Urothelium cell line (cell line): ENCODE measurements around the gene KRT31.
"Not testable (repeated sequence)": the region's sequence is repeated elsewhere in the genome, so short reads cannot be mapped to it uniquely, and the experiment has no call there.

Source experiments
- DNase-seq: peaks from one replicate; pipeline ENCODE4 v3.0.0; 2011; ENCODE audit warnings: low spot score, mixed read lengths
- FAIRE-seq: peaks from 2 replicates; lab custom pipeline; 2011; peaks lifted over from hg19 to GRCh38; lab: Jason Lieb, UNC

The KRT31 gene

DNA sequence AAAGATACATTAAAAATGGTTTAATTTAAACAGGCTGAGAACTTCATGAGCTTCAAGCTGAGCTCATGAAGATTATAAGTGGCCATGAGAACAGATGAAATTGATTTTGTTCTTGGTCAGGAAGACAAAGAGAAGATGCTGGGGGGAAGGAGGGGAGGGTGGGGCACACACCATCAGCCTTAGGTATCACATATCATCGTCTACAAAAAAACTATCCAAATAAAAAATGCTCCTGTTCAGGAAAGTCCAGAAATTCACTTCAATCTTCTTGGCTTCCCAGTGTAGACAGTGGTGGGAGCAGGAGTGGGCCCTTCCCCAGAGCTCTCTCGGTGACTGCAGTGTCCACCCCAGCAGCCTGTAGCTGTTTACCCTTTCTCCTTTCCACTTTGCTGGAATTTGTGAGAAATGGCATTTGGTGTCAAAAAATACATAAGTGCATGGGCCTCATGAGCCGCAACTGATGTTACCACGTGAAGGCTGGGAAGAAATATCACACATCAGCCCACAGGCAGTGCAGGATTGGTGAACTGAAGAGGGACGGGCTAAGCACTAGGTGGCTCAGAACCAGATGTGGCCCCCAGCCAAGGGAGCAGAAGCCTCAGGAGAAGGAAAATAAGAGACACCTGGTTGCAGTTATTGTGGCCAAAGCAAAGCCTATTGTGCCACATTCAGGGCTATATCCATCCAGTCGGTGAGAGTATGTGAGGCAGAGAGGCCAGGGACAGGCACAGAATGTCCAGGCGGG lies 20.9 kb upstream of the KRT31 start:
- DNase-seq (no peak), FAIRE-seq (no peak)

DNA sequence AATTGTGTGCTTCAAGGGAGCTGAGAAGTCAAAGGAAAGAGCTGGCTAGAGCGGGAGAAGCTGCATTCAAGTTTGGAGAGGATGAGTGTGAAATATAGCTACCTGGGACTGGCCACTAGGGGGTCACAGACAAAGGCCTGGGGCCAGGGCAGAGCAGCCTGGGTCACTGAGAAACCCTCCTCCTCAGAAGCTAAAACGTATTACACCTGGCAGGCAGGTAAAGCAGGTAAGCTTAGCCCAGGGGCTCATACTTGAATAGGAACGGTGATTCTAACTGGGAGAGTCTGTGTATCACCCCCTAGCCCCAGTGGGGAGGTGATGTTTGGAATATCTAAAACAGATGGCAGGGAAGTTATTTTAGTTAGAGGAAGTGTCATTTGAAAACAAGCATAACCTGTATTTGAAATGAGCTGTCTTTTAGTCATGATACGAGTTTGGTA lies 20.2 kb upstream of the KRT31 start:
- DNase-seq (peak; percentile 31), FAIRE-seq (no peak)

DNA sequence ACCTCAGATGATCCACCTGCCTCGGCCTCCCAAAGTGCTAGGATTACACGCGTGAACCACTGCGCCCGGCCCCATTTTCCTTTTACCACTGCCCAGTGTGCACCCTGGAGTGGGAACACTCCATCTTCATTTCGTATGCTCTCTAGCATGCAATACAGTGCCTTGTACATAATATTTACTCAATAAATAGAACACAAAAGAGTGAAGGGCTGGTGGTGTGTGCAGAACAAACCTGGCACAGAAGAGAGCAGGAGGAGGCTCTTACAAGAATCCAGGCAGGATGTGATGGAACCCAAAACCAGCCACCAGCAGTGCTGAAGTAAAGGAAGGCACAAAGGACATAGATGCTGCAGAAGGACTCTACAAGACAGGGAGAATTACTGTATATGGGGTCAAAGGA lies 19.7 kb upstream of the KRT31 start:
- FAIRE-seq (no peak), DNase-seq (no peak)

DNA sequence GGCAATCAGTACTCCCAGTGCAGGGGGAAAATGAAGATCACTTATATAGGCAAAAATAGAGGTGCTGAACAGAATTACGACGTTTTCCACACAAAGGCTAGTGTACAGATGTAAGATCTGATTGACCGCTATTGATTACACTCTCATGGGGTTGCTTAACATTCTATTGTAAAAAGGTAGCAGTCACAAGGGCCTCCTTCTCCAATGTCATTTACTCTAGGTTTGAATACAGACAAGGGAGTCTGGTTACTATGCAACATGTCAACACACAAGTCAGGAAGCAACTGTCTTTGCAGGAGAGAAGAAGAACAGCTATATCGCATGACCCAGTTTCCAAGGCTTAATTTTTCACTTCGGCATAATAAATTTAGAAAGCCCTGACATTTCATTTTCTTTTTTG lies 19.1 kb upstream of the KRT31 start:
- FAIRE-seq (no peak), DNase-seq (no peak)

DNA sequence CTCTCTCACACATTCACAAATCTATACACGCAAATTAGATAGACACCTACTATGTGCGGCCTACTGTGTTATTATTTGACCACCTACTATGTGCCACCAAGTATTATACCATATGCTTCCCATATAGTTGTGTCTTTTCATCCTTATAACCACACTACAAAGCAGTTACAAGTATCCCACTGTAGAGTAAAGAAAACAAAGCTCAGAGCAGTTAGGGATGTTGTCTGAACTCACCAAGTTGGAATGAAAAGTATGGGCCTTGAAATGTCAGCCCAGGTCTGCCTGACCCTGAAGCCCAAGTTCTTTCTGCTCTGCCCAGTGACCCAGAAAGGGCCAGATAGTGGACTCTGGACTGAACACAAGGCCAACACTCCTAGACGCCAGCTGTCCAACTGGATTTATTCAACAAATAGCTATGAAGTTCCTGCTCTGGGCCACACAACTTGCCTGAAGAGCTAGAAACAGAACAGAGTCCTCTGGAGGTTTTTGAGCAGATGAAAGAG lies 18.5 kb upstream of the KRT31 start:
- FAIRE-seq = no peak
- DNase-seq = no peak

DNA sequence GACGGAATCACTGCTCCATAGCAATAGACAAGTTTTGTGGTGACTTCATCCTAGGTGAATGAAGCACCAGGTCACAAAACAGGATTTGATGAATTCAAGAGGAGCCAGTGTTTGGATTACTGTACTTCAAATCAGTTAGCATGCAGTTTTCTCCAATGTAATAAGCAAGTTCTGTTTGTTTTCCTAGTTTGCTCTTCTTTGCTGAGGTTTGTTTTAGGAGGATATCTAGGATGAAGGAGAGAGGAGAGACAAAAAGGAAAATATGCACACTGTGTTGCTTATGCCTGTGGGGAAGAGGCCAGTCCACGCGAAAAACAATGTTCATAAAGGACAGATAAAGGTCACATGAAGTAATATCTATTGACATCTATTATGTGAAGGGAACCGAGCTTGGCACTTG lies 18.0 kb upstream of the KRT31 start:
- DNase-seq (no peak), FAIRE-seq (peak; percentile 40)

DNA sequence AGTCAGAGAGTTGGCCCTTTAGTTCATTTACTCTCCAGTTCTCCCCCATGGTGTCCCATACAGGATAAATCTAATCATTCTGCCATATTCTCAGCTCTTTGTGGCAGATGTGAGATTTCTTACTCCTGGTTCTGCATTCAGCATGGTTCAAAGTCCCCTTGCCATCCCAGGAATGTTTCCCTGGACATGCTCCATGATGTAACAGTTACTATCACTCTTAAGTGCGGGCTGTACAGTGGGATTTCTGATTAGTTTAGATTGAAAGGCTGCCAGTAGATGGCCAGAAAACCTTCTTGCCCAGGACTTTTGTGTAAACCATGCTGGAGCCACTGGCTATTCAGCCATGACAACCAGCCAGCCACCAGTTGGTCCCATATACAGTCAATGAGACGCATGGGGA lies 16.6 kb upstream of the KRT31 start:
- DNase-seq = no peak
- no peak for FAIRE-seq

DNA sequence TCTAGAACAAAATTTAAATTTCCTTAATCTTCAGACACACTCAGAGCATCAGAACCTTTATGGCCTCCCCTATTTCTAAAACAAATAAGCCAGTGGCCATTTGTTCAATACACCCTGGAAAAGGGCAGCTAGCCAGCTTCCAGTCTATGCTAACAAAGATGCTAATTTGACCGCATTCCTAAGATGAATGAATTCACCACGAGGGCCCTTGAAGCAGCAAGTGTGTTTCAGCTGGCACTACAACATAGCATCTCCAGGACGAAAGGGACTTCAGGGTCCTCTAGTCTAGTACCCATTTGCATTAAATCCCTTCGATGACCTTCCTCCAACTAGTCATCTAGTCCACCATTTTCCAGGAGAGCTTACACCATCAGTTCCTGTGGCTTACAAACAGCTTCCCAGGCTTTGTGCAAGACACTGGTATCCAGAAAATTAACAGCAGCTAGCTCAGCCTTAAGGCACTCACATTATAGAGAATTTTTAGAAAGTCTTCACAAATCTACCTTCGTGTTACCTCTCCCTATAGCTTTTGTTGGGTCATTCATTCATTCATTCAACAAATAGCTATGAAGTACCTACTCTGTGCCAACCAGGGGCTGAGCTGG lies 16.0 kb upstream of the KRT31 start:
- no peak for FAIRE-seq

DNA sequence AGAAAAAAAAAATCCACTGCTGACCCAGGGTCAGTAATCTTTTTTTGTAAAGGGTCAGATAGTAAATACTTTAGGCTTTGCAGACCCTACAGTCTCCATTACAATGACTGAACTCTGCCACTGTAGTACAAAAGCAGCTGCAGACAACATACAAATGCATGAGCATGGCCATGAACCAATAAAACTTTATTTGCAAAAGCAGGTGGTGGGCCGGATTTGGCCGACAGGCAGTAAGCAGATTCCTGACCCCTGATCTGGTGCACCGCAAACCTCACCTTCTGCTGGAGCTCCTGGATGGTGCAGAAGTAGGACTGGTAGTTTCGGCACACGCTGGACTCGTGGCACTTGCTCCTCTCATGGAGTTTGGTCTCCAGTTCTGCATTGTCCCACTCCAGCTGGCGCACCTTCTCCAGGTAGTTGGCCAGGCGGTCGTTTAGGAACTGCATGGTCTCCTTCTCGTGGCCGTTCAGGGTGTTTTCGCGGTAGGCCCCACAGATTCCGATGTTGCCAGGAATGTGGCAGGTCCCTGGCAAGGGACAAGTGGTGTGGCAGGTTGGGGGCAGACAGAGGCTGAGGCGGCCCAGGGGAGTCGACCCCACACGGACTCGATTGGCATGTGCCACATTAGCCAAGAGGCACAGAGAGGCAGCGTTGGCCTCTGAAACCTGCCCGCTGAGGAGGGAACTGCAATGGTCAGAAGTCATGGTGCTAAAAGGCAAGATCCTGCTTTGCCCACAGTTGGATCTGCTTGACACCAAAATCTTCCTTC lies 13.8 kb upstream of the KRT31 start:
- FAIRE-seq (peak; percentile 50), DNase-seq (no peak)

More for the DNA sequence above, 16.0 kb upstream of the KRT31 start:
- no peak for DNase-seq

DNA sequence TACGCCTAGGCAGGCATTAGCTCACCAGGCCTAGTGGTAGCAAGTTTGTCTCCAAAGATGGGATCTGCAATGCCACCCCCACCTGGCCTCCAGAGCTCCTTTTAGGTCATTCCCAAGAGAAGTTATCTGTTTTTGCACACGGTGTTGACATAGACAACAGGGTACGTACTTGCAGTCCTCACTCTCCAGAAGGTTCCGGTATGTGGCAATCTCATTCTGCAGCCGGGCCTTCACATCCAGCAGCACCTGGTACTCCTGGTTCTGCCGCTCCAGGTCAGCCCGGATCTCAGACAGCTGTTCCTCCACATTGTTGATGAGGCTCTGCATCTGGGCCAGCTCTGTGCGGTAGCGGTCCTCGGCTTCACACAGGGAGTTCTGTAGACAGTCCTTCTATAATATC lies 9.8 kb upstream of the KRT31 start:
- FAIRE-seq (no peak), DNase-seq (no peak)

DNA sequence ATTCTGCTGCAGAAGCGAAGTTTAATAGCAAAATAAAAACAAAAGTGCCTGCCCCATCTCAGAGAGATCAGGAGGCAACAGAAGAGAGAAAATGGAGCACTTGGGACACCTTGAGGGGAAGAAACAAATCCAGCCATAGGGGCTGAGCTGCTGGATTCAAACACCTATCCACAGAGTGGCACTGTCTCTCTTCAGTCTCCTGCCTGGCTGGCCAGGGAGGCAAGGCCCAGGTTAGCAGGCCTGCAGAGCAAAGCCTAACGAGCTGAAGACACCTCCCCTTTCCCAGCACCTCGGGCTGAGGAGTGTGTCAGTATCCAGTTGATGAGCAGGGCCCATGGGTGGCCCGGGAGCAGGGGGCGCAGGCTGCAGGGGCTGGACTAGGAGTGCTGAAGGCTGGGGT lies 8.8 kb upstream of the KRT31 start:
- FAIRE-seq (no peak), DNase-seq (no peak)

DNA sequence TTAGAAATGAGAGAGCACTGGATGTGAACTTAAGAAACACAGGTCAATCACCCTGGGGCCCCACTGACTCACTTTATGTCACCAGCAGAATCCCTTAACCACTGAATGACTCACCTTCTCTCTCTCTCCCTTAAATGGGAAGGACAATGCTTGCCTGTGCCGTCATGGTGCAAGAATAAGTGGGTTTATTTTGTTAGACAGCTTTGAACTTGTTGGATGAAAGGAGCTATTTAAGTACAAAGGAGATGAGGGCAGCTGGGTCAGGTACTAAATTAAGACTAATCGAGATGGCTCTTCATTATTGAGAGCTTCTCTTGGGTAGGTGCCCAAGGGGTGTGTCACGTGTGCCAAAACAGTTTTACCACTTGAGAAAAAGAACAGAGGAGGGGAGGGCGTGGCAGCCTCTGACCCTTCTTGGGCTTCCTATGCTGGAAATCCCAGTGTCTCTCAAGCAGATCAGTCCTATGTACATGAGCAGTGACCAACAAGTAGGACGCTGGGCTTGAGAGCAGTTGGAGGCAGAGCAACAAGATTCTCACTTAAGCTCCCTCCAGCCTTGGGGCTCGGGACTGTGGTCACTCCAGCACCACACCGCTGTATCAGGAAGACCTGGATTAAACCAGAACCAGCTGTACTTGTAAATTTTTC lies 6.7 kb upstream of the KRT31 start:
- peak; percentile 91 for DNase-seq
- peak; percentile 90 for FAIRE-seq

DNA sequence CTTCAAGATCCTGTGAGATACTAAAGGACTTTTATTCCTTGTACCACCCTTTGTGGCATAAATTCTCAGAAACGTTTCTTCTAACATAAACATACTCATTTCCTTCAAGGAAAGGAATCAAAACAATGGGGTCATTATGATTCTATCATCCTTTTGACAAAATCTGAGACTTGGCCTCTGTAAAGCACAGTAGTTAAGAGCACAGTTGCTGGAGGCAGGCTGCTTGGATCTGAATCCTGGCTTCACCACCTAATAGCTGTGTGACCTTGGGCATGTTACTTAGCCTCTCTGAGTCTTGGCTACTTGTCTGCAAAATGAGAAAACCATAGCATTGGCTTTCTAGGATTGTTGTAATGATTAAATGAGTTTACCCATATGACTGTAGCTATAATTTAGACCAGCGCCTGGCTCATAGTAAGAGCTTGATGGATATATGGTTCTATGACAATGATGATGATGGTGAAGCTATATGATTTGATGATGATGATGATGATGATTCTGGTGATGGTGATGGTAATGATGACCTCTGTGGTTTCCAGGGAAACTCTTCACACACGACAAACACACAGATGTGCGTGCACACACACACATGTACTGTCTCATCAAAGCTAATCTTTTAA lies 6.1 kb upstream of the KRT31 start:
- FAIRE-seq (peak; percentile 69), DNase-seq (no peak)

DNA sequence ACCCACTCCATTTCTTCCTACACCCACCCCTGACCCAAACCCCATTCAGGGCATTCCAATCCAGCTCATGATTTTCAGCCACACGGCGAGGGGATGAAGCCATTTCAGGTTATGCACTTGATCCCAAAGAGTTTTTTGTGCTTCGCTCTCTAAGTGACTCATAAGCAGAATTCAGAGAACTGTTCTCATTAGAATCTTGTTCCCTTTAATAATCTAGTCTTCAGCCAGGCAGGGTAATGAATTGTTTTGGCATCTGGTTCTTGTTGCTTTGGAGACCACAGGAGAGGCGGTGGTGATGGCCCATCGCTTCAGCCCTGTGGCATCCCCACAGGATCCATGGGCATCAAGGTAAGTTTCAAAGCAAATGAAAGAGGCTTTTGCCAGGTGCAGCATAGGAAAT lies 4.8 kb upstream of the KRT31 start:
- FAIRE-seq (no peak), DNase-seq (peak; percentile 36)

DNA sequence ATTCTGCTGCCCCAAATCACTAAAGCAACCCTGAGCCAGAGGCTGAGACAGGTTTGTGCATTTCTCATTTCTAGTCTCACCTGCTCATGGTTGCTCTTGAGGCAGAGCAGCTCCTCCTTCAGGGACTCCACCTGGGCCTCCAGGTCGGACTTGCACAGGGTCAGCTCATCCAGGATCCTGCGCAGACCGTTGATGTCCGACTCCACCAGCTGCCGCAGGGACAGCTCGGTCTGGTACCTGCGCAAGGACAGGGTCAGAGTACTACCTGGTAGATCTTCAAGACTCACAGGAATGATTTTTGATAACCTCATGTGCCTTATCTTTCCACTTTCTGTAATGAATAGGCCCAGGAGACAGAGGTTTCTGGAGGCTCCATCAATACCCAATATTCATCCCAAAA lies 1.1 kb downstream of the KRT31 start:
- no peak for FAIRE-seq
- DNase-seq = no peak

DNA sequence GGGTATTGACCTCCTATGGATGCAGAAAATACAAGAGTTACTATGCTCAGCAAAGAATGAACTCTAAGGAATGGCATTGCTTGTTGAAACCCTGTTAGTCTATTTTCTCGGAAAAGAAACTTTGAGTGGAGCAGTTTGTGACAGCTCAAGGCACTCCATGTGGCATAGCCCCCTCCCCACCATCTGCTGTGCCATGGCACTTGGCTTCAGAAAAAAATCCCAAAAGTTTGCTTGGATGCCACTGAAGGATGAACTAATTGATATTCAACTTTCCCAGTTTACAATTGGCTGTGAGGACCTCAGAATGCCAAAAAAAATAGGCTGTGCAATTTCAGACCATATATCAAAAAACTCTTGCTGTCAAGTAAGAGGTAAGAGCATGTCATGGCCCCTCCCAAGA lies 1.8 kb downstream of the KRT31 start:
- DNase-seq (no peak), FAIRE-seq (no peak)

DNA sequence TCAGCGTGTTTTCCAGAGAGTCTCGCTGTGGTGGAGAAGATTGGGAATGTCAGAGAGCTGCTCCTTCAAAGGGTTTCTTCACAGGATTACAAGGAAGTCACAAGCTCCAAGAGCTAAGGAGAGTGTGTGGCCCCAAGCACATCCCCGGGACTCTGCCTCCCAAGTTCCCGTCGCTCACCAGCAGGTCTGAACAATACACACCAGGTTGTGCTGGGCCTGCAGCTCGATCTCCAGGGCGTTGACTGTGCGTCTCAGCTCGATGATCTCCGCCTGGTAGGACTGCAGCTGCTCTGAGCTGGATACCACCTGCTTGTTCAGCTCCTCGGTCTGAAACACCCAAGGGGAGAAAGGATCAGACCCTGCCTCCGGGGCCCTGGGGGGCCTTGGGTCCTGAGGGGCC lies 2.4 kb downstream of the KRT31 start:
- not testable (repeated sequence) for DNase-seq
- FAIRE-seq = peak; percentile 88

DNA sequence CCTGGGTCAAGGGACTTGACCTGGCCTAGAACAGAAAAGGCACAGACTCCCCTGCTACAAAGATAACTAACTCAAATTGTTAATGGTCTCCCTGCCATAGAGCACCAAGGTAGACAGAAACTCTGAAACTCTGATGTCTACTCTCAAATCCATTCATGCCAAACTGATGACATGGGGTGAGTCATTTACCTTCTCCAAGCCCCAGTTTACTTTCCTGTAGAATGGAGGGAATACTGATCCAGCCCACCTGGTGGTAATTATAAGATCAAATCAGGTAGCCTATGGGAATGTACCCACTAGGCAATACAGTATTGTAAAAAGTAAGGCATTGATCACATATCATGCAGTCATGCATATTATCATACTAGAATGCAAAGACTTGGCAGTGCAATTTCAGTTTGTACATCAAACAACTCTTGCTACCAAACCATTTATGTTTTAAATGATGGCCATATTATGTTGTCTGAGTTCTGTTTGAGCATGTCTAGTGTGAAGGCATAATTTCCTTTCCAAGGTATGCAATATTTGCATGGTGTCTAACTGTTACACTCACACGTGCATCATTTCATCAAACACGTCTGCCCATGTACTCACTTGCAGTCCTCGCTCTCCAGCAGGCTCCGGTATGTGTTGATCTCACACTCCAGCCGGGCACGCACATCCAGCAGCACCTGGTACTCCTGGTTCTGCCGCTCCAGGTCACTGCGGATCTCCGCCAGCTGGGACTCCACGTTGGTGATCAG lies 3.0 kb downstream of the KRT31 start:
- FAIRE-seq = peak; percentile 90
- no peak for DNase-seq

DNA sequence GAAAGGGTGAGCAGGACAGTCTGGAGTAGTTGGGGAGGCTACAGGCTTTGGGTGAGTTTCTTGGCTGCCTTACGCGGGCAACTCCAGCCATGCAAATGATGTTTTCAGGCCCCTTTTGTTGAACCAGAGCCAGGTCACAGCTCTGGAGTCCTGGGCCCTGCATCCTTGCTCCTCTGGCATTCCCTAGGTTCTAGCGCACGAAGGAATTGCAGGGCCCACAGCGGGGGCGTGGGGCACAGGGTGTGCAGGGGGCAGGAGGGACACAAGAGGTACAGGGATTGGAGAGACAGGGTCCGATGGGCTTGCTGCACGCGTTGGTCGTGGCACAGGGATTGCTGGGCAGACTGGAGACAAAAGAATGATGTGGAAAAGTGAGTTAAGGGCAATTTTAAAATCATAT lies 3.6 kb downstream of the KRT31 start:
- no peak for DNase-seq
- FAIRE-seq = no peak

DNA sequence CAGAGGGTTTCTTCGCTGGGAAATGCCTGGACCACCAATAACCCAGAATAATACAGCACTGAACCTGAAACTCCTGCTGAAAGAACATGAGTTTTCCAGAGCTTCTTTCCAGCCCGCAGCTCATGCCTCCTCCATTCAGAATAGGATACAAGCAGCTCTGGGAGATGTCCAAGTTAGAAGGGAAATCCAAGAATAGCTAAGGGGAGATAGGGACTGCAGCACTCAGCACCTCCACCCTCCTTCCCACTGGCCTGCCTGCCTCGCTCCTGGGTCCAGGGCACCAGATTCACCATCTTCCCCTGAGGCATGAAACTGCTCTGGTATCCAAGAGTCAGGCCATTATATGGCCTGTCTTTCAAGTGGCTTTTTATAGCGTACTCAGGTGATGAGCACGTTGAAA lies 4.1 kb downstream of the KRT31 start:
- DNase-seq = no peak
- FAIRE-seq = no peak
